Lower leg skin (tissue), 3 donors: ENCODE measurements around the gene PIGL.

Experiments
- CTCF ChIP-seq, 3 donors: fragments of 450-650 bp; IDR thresholded peaks; one replicate each; pipeline ENCODE4 v1.5.1; 2016; ENCODE audit warnings: antibody characterized with exemption in 3 of 3, mild to moderate bottlenecking in 3 of 3, moderate library complexity in 2 of 3
- POLR2A ChIP-seq, 2 donors: fragments of 450-650 bp; IDR thresholded peaks; one replicate each; pipeline ENCODE4 v1.6.1; 2016 to 2017; ENCODE audit warnings: antibody characterized with exemption in 2 of 2, mild to moderate bottlenecking in 1 of 2, moderate library complexity in 1 of 2

- TF ChIP-seq CTCF (IDR thresholded peaks at IDR 0.05) (no peak), POLR2A (IDR thresholded peaks at IDR 0.05) (no peak)
Observed at GRCh38 chr17:16351831-16352230, 134.8 kb downstream of the PIGL start.
